Stimulated activated CD4-positive, alpha-beta T cell treated with anti-CD3 and anti-CD28 coated beads, Interleukin-12 subunit alpha, Interleukin-12 subunit beta, amount 100 ng/mL, for 24 hours (primary cell): ENCODE results near the gene C19orf38.

Source experiments
- DNase-seq, 2 experiments: peaks; one replicate each; pipeline ENCODE4 v3.0.0-alpha.2; 2020; ENCODE audit warnings: low read depth in 2 of 2

The C19orf38 gene

GRCh38 chr19:10848230-10848856 lies at the start of gene C19orf38:
TSS of gene C19orf38 (plus strand) at chr19:10848415. CDS start at chr19:10848509, 94 bp downstream.
- DNase-seq: no peak

- DNase-seq: no peak
Measured at GRCh38 chr19:10800488-10800887, 47.7 kb upstream of the C19orf38 start.

GRCh38 chr19:10802479-10802878 lies 45.7 kb upstream of the C19orf38 start:
- no peak for DNase-seq

GRCh38 chr19:10803252-10803651 lies 45.0 kb upstream of the C19orf38 start:
- DNase-seq: no peak

- no peak for DNase-seq
Measured at GRCh38 chr19:10805065-10805757, 43.0 kb upstream of the C19orf38 start.

GRCh38 chr19:10805758-10806247 lies 42.4 kb upstream of the C19orf38 start:
- no peak for DNase-seq

GRCh38 chr19:10808937-10809649 lies 39.1 kb upstream of the C19orf38 start:
- no peak for DNase-seq

GRCh38 chr19:10809651-10810285 lies 38.4 kb upstream of the C19orf38 start:
- DNase-seq: no peak

- no peak for DNase-seq
Measured at GRCh38 chr19:10811391-10812111, 36.7 kb upstream of the C19orf38 start.

GRCh38 chr19:10812196-10812595 lies 36.0 kb upstream of the C19orf38 start:
- DNase-seq: no peak

- DNase-seq: peak in 1 of 2 experiments; percentile 25
Measured at GRCh38 chr19:10812902-10813404, 35.3 kb upstream of the C19orf38 start.

- DNase-seq: no peak
Measured at GRCh38 chr19:10815007-10815536, 33.1 kb upstream of the C19orf38 start.

- DNase-seq: no peak
Measured at GRCh38 chr19:10815969-10816644, 32.1 kb upstream of the C19orf38 start.

GRCh38 chr19:10816691-10817090 lies 31.5 kb upstream of the C19orf38 start:
- no peak for DNase-seq

GRCh38 chr19:10817291-10818038 lies 30.8 kb upstream of the C19orf38 start:
- DNase-seq: no peak

GRCh38 chr19:10818301-10819123 lies 29.7 kb upstream of the C19orf38 start:
- DNase-seq: no peak

- no peak for DNase-seq
Measured at GRCh38 chr19:10819124-10820060, 28.8 kb upstream of the C19orf38 start.

GRCh38 chr19:10820173-10820572 lies 28.0 kb upstream of the C19orf38 start:
- no peak for DNase-seq
